ENCODE measurements around the gene SDHB. TPM values are rescaled to one million over a fixed set of nuclear protein-coding genes. Genes with fewer than 3 reads are reported as not detected.
A peak's percentile ranks its signal among the peaks of the same experiment; 100 is the strongest.

SDHB gene
- total and polyA plus RNA-seq, 9 of the 15 experiments (the other 6 are each of a cell fraction or from before 2014, with no cell fraction given) = 207 to 554 (median 365) TPM

GRCh38 chr1:16969651-16970050 is 84.2 kb downstream of the SDHB start:
- Histone ChIP-seq H3K27me3 (ENCODE audit: control insufficient read depth in 2 of 2, insufficient read depth in 2 of 2, low read length in 2 of 2) (peaks cover 34 to 72% of the 10 kb centered on the region in 2 experiments), H3K4me2 (ENCODE audit: insufficient read depth, low read length) (no peak overlapping the region), H3K27ac (ENCODE audit: extremely low read depth, low read depth, low read length) (no peak overlapping the region), H3K9me1 (ENCODE audit: control insufficient read depth, insufficient read depth, low read length) (no peaks in the 10 kb centered on the region), H4K20me1 (replicated peaks; ENCODE audit: control insufficient read depth, insufficient read depth, low read length) (peaks cover 14% of the 10 kb centered on the region), H2AFZ (ENCODE audit: low read depth, low read length) (no peak overlapping the region), H3K4me1 (replicated peaks in 1 of 2; ENCODE audit: control insufficient read depth in 2 of 2, insufficient read depth in 2 of 2, low read length in 2 of 2) (peaks cover 0 to 51% of the 10 kb centered on the region in 2 experiments; a peak in 1 of 5 replicates), H3K36me3 (ENCODE audit: control insufficient read depth, insufficient read depth, low read length) (no peaks in the 10 kb centered on the region), H3K79me2 (ENCODE audit: control insufficient read depth, insufficient read depth, low read length) (no peaks in the 10 kb centered on the region), H3K4me3 (no peak overlapping the region), H3K9ac (ENCODE audit: insufficient read depth in 1 of 2, low read depth in 2 of 2, low read length in 2 of 2) (peak overlapping the region in 1 of 2 experiments; percentile 79; a peak in 2 of 4 replicates), H3K9me3 (replicated peaks; ENCODE audit: control insufficient read depth, insufficient read depth, low read depth, low read length) (no peaks in the 10 kb centered on the region)
- ChIA-PET CTCF (ENCODE audit: low intra/inter-chr PET ratio) (no interaction called here), POLR2A (interaction anchor here (0.6 to 1.1 kb wide), 3 partner anchors 12 to 208 kb away, joined by 3 to 4 read pairs (median 3); no protein-coding TSS in a partner anchor)
- intact Hi-C loops (cut with micrococcal nuclease) = no loop called here
- no TSS peak for BruUV-seq (replicated peaks)
- WGBS (ENCODE audit: insufficient coverage, low coverage, missing lambda C conversion rate) = 14% methylated on average over 12 of the region's 12 CpGs
- DNase-seq (ENCODE audit: extremely low read depth in 1 of 4, low spot score in 3 of 4) (no peak), ATAC-seq (no peak), FAIRE-seq (no peak)
- TF ChIP-seq BRD9 (IDR thresholded peaks at IDR 0.05; ENCODE audit: low read depth, partially characterized antibody) (no peak), MBD1 (CRISPR knock-in tag; IDR thresholded peaks at IDR 0.05) (no peak), SETDB1 (IDR thresholded peaks at IDR 0.05; ENCODE audit: low read length) (no peak), NEUROD1 (IDR thresholded peaks at IDR 0.05; ENCODE audit: borderline replicate concordance, low read depth, low read length, partially characterized antibody) (no peak), ZNF318 (IDR thresholded peaks at IDR 0.05; ENCODE audit: borderline replicate concordance in 1 of 2, low read depth in 1 of 2) (no peak), ZC3H8 (IDR thresholded peaks at IDR 0.05) (no peak), PHF8 (IDR thresholded peaks at IDR 0.05; ENCODE audit: borderline replicate concordance, low read length) (no peak), NFE2 (IDR thresholded peaks at IDR 0.05; ENCODE audit: low read depth) (no peak), ARID1B (IDR thresholded peaks at IDR 0.05) (no peak), ETS2 (tag; IDR thresholded peaks at IDR 0.05; ENCODE audit: borderline replicate concordance, poor library complexity, severe bottlenecking) (no peak)
- in situ Hi-C loops (cut with MboI) = no loop called here
